Astrocyte of the cerebellum (primary cell): ENCODE results near the gene CASKIN2.

Experiments
- DNase-seq: peaks from one replicate; pipeline ENCODE4 v3.0.0-alpha.2; 2011; ENCODE audit warnings: low read depth
- H3K4me3 ChIP-seq: 2 replicates; pipeline ENCODE4 v1.5.1; 2011; ENCODE audit warnings: mild to moderate bottlenecking, low read depth, low read length, moderate library complexity
- CTCF ChIP-seq: IDR thresholded peaks from 2 replicates; pipeline ENCODE4 v1.5.1; 2012; ENCODE audit warnings: low read length, low read depth, moderate library complexity, mild to moderate bottlenecking; ENCODE audit errors: missing control alignments
- in situ Hi-C: cut with HindIII; loops from 2 replicates; pipeline ENCODE4 v1.10.0; 2017; ENCODE audit warnings: low sequenced_read_pairs

CASKIN2 gene

GRCh38 chr17:75516619-75517296, 1.4 kb upstream of the CASKIN2 start:
- no peak for TF ChIP-seq CTCF
- in situ Hi-C loops: no loop called here
- H3K4me3 ChIP-seq: peak overlapping the region; percentile 78
- no peak for DNase-seq

- H3K4me3 ChIP-seq: peak within 1 kb of the TSS; percentile 78
- in situ Hi-C loops: no loop called here
- DNase-seq: peak; percentile 54
- TF ChIP-seq CTCF: no peak
Observed at GRCh38 chr17:75516255-75516618, 900 bp upstream of the CASKIN2 start, which contains the start of gene TSEN54. TSEN54 (plus strand) TSS chr17:75516528; CDS start chr17:75516561, 33 bp downstream.

GRCh38 chr17:75514919-75515495, 330 bp downstream of the CASKIN2 start:
- in situ Hi-C loops: no loop called here
- no peak for TF ChIP-seq CTCF
- H3K4me3 ChIP-seq: peak overlapping the region; percentile 78
- no peak for DNase-seq

GRCh38 chr17:75514299-75514918, 928 bp downstream of the CASKIN2 start:
- in situ Hi-C loops: no loop called here
- no peak for DNase-seq
- peak overlapping the region; percentile 78 for H3K4me3 ChIP-seq
- TF ChIP-seq CTCF: no peak

GRCh38 chr17:75513641-75514000, 1.7 kb downstream of the CASKIN2 start:
- peak overlapping the region; percentile 78 for H3K4me3 ChIP-seq
- in situ Hi-C loops: no loop called here
- no peak for DNase-seq
- no peak for TF ChIP-seq CTCF

- TF ChIP-seq CTCF: no peak
- H3K4me3 ChIP-seq: peak overlapping the region; percentile 78
- in situ Hi-C loops: no loop called here
- no peak for DNase-seq
Observed at GRCh38 chr17:75512926-75513640, 2.3 kb downstream of the CASKIN2 start.
